Measurements from ENCODE around the gene DEPP1. TPM values are rescaled to one million over a fixed set of nuclear protein-coding genes. Genes with fewer than 3 reads are reported as not detected.

DEPP1 gene
- polyA plus RNA-seq, 2 of the 4 experiments (the other 2 are of a cell fraction), result 0.46 to 0.92 TPM

DNA sequence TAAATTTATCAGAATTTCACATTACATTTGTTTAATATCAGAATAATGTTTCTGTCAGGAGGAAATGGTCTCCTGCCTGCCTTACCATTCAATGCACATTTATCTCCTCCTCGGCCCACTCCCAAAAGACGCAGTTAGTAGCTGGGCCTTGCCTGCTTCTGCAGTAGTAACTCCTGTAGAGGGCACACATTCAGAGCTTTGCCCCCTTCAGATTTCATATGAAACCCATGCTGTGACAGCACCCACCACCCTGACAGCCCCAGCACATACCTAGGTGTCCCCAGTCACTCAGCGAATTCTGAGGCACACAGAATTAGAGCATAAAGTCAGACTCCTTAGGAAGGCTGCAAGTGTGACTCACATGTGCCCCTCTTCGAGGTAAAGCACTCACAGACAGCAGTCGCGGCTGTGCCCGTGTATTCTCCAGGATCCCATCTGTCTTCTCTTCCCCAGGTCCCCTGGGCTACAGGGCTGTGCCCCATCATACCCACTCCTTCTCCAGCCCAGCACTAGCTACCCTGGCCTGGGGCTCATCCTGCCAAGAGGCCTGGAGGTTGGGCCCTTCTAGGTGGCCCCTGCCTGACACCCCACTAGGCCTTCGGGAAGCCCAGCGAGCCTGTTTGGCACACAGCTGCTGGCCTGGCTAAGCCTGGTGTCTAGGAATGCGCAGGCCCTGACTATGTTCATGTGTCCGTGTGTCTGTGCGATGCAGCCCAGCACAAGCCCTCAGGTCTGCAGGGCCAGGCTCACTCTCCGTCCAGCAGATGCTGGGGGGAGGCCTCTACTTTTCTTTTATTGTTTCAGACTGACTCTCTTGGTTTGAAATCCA is 4.7 kb upstream of the DEPP1 start:
- 96% methylated on average over 11 of the region's 13 CpGs for WGBS (ENCODE audit: missing lambda C conversion rate)
- TF ChIP-seq RCOR1 (IDR thresholded peaks at IDR 0.05; ENCODE audit: low read depth, low read length) (no peak), PHF8 (IDR thresholded peaks at IDR 0.05; ENCODE audit: borderline replicate concordance, low read depth) (no peak), ZSCAN20 (CRISPR knock-in tag; IDR thresholded peaks at IDR 0.05) (no peak), MAZ (IDR thresholded peaks at IDR 0.05; ENCODE audit: borderline replicate concordance, low read depth, low read length) (no peak), RAD21 (conservative IDR thresholded peaks at IDR 0.05 in 1 of 2, IDR thresholded peaks at IDR 0.05 in 1 of 2) (no peak), NR3C1 (IDR thresholded peaks at IDR 0.05) (no peak)
- TF ChIP-seq, protein P1, sequence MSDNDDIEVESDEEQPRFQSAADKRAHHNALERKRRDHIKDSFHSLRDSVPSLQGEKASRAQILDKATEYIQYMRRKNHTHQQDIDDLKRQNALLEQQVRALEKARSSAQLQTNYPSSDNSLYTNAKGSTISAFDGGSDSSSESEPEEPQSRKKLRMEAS (IDR thresholded peaks at IDR 0.05), result no peak
- no peak for ATAC-seq
- H3K9me3 ChIP-seq, result no peaks in the 10 kb centered on the region
- no peak for FAIRE-seq
- no peak overlapping the region for H3K4me3 ChIP-seq
- H3K4me1 ChIP-seq, result peaks cover 53% of the 10 kb centered on the region
- DNase-seq (ENCODE audit: low read depth in 1 of 2, low spot score in 1 of 2), result no peak
- CTCF ChIA-PET, result interaction anchor here (1.0 to 1.1 kb wide), 2 partner anchors 17 to 51 kb away, joined by 3 to 4 read pairs; no protein-coding TSS in a partner anchor
- POLR2A ChIA-PET, result no interaction called here
- no peak overlapping the region for H3K4me2 ChIP-seq
- H3K27ac ChIP-seq, result peak overlapping the region; percentile 82 to 92; a peak in 5 of 6 replicates

DNA sequence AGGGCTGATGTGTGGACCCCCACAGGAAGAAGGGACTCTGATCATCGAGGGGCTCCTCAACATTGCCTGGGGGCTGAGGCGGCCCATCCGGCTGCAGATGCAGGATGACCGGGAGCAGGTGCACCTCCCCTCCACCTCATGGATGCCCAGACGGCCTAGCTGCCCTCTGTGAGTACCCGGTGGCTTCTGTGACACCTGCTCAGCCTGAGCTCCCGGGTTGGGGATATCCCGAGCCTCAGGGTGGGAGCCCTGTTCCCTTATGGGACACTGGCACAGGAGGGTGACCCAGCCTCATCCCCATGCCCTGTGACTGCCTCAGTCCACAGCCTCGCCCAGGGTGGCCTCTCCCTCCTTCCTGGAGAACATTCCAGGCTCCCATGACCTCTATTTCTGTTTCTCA is 3.9 kb upstream of the DEPP1 start:
- no peak overlapping the region for H3K4me2 ChIP-seq
- WGBS (ENCODE audit: missing lambda C conversion rate), result 80% methylated on average over 2 of the region's 9 CpGs

DNA sequence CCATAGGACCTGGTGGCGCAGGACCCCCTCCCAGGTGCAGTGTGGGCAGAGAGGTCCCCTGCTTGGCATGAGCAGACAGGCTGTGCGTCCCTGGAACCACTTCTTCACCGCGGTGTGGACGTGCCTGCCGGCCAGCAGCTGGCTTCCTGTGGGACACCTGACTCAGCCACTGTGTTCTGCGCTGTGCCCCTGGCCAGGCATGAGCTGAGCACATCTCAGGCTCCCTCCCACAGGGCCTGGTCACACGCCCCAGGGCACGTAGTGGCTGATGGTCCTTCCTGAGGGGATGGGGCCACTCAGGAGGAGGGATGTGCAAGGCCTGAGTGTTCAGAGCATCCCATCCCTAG is 3.5 kb upstream of the DEPP1 start:
- Histone ChIP-seq H3K4me3 (no peak overlapping the region), H3K4me2 (peak overlapping the region; percentile 59), H3K27ac (peak overlapping the region; percentile 82 to 92), H3K4me1 (peaks cover 58% of the 10 kb centered on the region), H3K9me3 (no peaks in the 10 kb centered on the region)
- CTCF ChIA-PET, result interaction anchor here (1.5 to 9.7 kb wide), 2 partner anchors 27 to 50 kb away, joined by 3 to 69 read pairs; no protein-coding TSS in a partner anchor
- 91% methylated on average over 9 of the region's 9 CpGs for whole genome bisulfite sequencing (ENCODE audit: missing lambda C conversion rate)
- ATAC-seq (no peak), DNase-seq (ENCODE audit: low read depth in 1 of 2, low spot score in 1 of 2) (no peak), FAIRE-seq (no peak)
- POLR2A ChIA-PET, result no interaction called here
- TF ChIP-seq RCOR1 (IDR thresholded peaks at IDR 0.05; ENCODE audit: low read depth, low read length) (no peak), SMC3 (IDR thresholded peaks at IDR 0.05) (no peak), HOXB5 (CRISPR knock-in tag; IDR thresholded peaks at IDR 0.05) (no peak), RAD21 (conservative IDR thresholded peaks at IDR 0.05 in 1 of 2, IDR thresholded peaks at IDR 0.05 in 1 of 2) (no peak), FOXS1 (CRISPR knock-in tag; IDR thresholded peaks at IDR 0.05) (no peak), HDAC2 (IDR thresholded peaks at IDR 0.05) (no peak), POLR2A (IDR thresholded peaks at IDR 0.05; ENCODE audit: low read length) (no peak), HOXA7 (CRISPR knock-in tag; IDR thresholded peaks at IDR 0.05) (no peak), NPAS2 (CRISPR knock-in tag; IDR thresholded peaks at IDR 0.05; ENCODE audit: borderline replicate concordance) (no peak), FOSB (CRISPR knock-in tag; IDR thresholded peaks at IDR 0.05) (no peak), MYC (IDR thresholded peaks at IDR 0.05; ENCODE audit: borderline replicate concordance, low read length) (no peak), HOXB13 (CRISPR knock-in tag; IDR thresholded peaks at IDR 0.05; ENCODE audit: low read depth) (no peak)
- TF ChIP-seq, protein P2, sequence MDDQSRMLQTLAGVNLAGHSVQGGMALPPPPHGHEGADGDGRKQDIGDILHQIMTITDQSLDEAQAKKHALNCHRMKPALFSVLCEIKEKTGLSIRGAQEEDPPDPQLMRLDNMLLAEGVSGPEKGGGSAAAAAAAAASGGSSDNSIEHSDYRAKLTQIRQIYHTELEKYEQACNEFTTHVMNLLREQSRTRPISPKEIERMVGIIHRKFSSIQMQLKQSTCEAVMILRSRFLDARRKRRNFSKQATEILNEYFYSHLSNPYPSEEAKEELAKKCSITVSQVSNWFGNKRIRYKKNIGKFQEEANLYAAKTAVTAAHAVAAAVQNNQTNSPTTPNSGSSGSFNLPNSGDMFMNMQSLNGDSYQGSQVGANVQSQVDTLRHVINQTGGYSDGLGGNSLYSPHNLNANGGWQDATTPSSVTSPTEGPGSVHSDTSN (IDR thresholded peaks at IDR 0.05), result no peak
- TF ChIP-seq, protein P3, sequence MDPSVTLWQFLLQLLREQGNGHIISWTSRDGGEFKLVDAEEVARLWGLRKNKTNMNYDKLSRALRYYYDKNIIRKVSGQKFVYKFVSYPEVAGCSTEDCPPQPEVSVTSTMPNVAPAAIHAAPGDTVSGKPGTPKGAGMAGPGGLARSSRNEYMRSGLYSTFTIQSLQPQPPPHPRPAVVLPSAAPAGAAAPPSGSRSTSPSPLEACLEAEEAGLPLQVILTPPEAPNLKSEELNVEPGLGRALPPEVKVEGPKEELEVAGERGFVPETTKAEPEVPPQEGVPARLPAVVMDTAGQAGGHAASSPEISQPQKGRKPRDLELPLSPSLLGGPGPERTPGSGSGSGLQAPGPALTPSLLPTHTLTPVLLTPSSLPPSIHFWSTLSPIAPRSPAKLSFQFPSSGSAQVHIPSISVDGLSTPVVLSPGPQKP (IDR thresholded peaks at IDR 0.05; ENCODE audit: low read depth, low read length), result no peak

More for the DNA sequence above, 3.9 kb upstream of the DEPP1 start:
- Histone ChIP-seq H3K27ac (peak overlapping the region; percentile 82 to 92), H3K4me3 (no peak overlapping the region), H3K4me1 (peaks cover 58% of the 10 kb centered on the region), H3K9me3 (no peaks in the 10 kb centered on the region)
- POLR2A ChIA-PET, result no interaction called here
- no peak for ATAC-seq
- DNase-seq (ENCODE audit: low read depth in 1 of 2, low spot score in 1 of 2), result no peak
- TF ChIP-seq HOXB5 (CRISPR knock-in tag; IDR thresholded peaks at IDR 0.05), result no peak
- no peak for TF ChIP-seq RAD21 (conservative IDR thresholded peaks at IDR 0.05 in 1 of 2, IDR thresholded peaks at IDR 0.05 in 1 of 2)
- TF ChIP-seq PHF8 (IDR thresholded peaks at IDR 0.05; ENCODE audit: borderline replicate concordance, low read depth), result no peak
- no peak for TF ChIP-seq CHD4 (IDR thresholded peaks at IDR 0.05; ENCODE audit: borderline replicate concordance)
- no peak for TF ChIP-seq HOXA7 (CRISPR knock-in tag; IDR thresholded peaks at IDR 0.05)
- TF ChIP-seq HEYL (CRISPR knock-in tag; IDR thresholded peaks at IDR 0.05), result no peak
- TF ChIP-seq JUNB (IDR thresholded peaks at IDR 0.05), result no peak
- no peak for TF ChIP-seq NPAS2 (CRISPR knock-in tag; IDR thresholded peaks at IDR 0.05; ENCODE audit: borderline replicate concordance)
- no peak for TF ChIP-seq KDM1A (IDR thresholded peaks at IDR 0.05; ENCODE audit: low read depth)
- TF ChIP-seq ZSCAN20 (CRISPR knock-in tag; IDR thresholded peaks at IDR 0.05), result no peak
- no peak for TF ChIP-seq NR3C1 (IDR thresholded peaks at IDR 0.05)
- TF ChIP-seq, protein P4, sequence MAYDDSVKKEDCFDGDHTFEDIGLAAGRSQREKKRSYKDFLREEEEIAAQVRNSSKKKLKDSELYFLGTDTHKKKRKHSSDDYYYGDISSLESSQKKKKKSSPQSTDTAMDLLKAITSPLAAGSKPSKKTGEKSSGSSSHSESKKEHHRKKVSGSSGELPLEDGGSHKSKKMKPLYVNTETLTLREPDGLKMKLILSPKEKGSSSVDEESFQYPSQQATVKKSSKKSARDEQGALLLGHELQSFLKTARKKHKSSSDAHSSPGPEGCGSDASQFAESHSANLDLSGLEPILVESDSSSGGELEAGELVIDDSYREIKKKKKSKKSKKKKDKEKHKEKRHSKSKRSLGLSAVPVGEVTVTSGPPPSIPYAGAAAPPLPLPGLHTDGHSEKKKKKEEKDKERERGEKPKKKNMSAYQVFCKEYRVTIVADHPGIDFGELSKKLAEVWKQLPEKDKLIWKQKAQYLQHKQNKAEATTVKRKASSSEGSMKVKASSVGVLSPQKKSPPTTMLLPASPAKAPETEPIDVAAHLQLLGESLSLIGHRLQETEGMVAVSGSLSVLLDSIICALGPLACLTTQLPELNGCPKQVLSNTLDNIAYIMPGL (CRISPR knock-in tag; IDR thresholded peaks at IDR 0.05; ENCODE audit: borderline replicate concordance), result no peak
- TF ChIP-seq, protein P5, sequence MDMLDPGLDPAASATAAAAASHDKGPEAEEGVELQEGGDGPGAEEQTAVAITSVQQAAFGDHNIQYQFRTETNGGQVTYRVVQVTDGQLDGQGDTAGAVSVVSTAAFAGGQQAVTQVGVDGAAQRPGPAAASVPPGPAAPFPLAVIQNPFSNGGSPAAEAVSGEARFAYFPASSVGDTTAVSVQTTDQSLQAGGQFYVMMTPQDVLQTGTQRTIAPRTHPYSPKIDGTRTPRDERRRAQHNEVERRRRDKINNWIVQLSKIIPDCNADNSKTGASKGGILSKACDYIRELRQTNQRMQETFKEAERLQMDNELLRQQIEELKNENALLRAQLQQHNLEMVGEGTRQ (IDR thresholded peaks at IDR 0.05), result no peak
- TF ChIP-seq RCOR1 (IDR thresholded peaks at IDR 0.05; ENCODE audit: low read depth, low read length), result no peak
- TF ChIP-seq RARB (CRISPR knock-in tag; IDR thresholded peaks at IDR 0.05), result no peak
- no peak for TF ChIP-seq POLR2AphosphoS2 (conservative IDR thresholded peaks at IDR 0.05; ENCODE audit: low read length)
- TF ChIP-seq, protein P6, sequence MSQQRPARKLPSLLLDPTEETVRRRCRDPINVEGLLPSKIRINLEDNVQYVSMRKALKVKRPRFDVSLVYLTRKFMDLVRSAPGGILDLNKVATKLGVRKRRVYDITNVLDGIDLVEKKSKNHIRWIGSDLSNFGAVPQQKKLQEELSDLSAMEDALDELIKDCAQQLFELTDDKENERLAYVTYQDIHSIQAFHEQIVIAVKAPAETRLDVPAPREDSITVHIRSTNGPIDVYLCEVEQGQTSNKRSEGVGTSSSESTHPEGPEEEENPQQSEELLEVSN (IDR thresholded peaks at IDR 0.05; ENCODE audit: borderline replicate concordance, low read depth), result no peak
- CTCF ChIA-PET, result interaction anchor here (1.1 to 9.7 kb wide), 3 partner anchors 17 to 50 kb away, joined by 3 to 69 read pairs (median 3); no protein-coding TSS in a partner anchor
- FAIRE-seq, result no peak
